Measurements from ENCODE around the gene CNOT1.

GRCh38 chr16:58530179-58530578, 99.4 kb downstream of the CNOT1 start:
- TF ChIP-seq EZH2phosphoT487 (IDR thresholded peaks at IDR 0.05; ENCODE audit: borderline replicate concordance) = no peak
- no peak for TF ChIP-seq CTCF (conservative IDR thresholded peaks at IDR 0.05; ENCODE audit: low read length)

All from Loucy (cell line).